Measurements from ENCODE around the gene MATN1.

MATN1 gene

DNA sequence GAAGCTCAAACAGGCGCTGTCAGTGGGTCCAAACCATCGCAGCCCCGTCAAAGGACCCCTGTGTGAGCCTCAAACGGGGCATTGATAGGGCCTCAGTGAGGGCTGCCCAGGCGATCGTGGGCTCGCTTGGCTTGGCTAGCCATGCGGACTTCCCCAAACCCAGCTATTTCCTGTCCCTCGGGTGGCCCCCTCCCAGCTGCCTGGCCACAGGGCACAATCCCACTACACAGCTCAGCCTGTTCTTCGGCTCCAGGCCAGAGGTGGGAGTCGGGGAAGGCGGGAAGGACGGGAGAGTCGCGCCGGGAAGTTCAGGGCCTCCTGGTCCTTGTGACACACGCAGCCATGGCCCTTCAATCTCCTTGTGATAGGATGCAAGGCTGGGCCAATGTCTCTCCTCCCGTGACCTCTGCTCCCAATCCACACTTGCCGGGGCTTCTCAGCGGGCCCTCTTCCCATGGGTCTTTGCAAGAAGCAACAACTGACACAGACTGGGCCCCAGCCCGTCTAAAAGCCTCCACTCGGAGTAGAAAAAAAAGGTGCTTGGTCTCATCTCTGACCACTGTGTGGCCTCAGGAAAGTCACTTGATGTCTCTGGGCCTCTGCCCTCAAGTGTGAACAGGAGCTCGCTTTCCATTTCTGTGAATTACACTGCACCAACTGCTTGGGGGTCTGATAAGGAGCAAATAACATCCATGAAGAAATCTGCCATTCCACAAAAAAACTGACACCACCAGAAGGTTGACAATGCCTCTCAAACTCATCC lies 7.1 kb upstream of the MATN1 start:
- FAIRE-seq = no peak

DNA sequence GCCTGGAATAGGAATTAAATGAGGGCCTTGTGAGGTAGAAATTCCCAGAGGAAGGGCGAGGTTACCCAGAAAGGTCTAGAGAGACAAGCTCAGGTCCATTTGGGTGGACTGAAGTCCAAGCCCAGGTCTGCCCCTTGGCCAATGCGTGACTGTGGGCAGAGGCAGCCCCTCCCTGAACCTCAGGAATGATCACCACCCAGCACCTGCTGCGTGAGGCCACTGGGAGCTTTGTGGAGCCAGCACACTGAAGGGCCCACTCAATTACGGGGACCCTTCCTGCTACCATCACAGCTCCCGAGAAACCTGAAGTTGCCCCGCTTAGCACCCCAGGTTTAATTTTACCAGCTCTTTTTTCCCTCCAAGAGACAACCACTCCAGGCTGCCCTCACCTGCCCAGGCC lies 6.5 kb upstream of the MATN1 start:
- FAIRE-seq = no peak

DNA sequence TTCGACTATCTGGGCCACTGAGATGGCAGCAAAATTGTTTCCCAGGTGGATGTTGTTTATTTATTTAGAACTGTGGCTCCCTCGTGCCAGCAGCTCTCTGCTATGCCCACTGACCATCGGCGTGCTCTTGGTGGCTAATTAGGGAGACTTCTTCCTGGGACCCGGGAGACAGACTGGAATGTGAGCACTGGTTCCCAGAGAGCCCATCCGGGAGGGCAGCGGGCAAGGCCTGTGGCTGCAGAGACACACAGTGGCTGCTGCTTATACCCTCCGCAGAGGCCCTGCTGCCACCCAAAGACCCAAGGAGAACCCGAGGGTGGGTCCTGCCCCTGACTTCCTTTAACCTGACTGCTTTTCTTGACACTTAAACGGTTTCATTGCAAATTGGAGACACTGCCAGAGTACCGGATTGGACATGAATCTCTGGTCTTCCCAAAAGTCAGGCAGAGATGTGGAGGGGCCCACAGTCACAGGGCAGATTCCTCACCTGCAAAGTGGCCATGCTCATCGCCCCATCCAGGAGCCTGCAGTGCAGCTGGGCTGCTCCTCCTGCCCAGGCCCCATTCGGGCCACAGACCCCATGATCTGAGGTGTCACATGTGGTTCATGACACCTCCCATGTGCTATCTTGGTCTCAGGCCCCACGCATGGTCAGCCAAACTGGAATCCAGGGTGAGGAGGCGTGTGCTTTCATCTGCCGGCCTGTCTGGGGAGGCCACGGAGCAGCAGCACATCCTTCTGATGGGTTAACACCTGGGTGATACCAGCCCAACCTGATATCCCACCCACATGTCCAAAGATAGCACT lies 5.7 kb upstream of the MATN1 start:
- FAIRE-seq = no peak

DNA sequence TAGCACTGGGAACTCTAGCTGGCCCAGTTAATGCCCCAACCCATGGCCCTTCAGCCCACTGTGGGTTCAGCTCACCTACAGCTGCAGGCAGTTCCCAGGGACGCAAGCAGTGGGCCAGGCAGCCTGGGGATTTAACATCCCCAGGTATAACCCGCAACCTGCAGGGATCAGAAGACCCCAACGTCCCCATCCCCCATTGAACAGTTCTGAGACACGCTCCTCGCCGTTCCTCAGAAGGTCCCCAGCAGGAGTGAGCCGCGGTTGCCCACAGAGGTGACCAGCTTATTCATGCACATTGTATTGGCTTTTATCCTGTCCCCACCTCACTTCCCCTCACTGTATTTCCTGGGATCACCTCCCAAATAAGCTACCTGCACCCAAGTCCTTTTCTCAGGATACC lies 5.0 kb upstream of the MATN1 start:
- no peak for FAIRE-seq

DNA sequence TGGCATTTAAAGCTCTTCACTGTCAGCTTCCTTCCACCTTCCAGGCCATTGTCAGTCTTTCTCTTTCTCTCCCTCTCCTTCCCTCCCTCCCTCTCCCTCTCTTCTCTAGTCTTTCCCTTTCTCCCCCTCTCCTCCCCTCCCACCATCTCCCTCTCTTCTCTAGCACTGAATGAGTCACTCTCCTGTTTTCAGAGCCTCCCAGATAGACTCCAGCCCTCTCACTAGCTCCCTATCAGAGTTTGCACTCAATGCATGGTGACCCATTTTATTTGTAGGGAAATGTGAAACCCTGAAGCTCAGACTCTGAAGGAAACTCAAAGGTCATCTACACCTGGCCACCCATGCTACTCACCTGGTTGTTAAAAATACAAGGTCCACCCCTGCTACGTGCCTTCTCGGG lies 4.4 kb upstream of the MATN1 start:
- no peak for FAIRE-seq

DNA sequence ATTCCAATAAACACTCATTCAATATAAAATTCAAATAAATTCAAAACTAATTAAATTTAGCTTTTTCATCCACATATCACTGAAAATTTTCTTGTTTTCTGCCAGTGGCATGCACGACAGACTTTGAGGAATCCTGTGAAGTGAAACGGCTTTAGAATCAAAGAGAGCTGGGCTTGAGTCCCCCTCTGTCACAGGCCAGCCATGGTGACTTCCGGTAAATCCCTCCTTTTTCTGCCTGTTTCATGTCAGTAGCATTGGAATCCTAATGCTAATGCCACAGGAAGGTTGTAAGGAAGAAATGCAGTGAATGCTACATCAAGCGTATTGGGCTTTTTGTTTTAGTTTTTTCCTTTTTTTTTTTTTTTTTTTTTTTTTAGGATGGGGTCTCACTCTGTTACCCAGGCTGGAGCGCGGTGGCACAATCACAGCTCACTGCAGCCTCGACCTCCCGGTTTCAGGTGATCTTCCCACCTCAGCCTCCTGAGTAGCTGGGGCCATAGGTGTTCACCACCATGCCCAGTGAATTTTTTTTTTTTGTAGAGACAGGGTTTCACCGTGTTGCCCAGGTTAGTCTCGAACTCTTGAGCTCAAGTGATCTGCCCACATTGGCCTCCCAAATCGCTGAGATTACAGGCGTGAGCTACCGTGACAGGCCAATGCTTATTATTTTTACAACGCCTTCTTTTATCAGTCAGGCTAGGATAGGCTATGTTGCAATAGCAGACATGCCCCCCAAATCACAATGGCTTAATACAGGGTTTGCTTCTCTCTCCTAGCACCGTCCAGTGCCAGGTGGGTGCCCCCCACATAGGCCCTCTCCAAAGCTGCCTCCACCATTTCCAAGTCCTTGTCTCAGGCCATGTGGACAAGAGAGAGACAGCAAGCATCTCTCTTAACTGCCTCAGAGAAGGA lies 3.6 kb upstream of the MATN1 start:
- no peak for FAIRE-seq

DNA sequence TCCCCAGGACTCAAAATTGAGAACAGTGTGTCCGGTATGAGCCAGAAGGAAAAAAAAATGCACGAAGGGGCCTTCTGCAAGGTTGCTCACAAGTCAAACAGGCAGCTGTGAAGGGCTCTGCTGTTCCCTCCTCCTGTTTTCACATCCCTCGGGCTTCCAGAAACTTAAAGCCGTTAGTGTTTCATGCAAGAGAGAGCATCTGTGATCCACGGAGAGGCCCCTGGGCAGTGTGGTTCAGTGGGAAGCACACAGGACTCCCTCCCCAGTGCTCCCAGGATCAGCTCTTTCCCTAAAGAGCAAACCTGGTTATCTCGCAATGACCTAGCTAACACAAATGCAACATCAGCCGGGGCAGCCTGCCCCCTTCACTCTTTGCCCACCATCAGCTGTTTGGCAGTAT lies 2.9 kb upstream of the MATN1 start:
- FAIRE-seq = no peak

DNA sequence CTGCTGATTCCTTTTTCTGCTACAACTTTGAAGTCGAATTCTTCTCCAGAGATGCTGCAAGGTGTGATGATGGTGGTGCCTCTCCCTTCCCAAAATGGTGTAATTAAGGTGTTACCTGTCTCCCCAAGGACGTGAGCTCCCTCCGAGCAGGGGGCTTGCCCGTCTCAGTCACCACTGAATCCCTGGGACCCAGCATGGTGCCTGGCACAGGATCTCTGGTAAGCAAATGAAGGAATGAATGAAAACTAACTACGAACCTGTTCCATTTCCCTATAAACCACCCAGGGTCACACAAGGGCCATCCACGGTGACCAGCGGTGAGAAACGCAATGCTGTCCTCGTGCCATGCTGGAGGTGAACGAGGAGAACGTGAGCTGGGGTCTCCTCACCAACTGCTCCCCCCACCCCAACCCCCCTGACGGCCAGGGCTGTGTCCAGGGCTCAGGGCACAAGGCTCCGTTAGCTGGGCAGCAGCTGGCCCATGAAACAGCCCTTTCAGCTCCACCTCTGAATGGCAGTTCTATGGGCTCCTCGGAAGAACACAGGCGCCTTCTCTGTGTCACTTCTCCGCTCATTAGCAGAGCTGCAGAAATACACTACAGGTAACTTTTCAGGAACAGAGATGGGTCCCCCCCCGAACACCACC lies 2.2 kb upstream of the MATN1 start:
- FAIRE-seq = no peak

DNA sequence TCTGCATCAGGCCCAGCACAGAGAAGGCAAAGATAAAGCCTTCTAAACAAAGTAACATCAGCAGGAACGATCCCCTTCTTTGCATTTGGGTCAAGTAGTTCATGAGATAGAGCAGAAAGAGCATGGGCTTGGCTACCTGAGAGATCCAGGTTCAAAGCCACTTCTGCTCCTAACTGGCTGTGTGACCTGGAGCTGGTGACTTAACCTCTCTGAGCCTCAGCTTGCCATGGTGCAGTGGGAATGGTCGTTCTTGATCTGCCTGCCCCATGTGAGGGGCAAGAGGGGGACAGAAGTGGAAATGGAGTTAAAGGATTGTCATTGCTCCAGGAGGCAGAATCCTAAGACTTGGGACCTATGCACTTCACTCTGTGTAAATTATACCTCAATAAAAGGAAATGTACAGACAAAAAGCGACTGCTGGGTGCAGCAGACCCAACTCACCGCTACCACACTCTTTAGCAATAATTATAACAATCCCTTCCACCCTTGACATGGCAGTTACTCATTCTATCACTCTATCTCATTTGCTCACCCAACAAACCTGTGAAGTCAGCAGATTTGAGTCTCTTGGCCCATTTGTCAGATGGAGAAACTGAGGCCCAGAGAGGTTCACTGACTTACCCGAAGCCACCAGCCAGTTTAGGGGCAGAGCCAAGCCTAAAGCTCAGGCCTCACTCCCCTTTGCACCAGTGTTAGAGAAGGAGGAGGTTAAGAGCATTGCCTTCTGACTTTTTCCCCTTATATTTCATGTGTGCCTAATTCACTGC lies 1.5 kb upstream of the MATN1 start:
- no peak for FAIRE-seq

DNA sequence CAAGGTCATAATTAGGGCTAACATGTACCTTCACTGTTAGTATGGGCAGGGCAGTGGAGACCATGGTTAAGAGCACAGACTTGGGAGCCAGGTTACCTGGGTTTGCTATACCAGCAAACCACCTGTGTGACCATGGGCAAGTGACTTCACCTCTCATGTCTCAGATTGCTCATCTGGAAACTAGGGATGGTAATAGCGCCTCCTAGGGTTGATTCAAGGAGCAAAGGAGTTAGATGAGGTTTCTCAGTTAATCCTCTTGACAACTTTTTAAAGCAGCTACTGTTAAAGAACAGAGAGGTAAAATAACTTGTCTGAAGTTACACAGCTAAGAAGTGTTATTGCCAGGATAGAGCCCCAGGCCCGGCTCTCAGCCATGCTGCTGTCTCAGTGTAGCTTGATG lies 790 bp upstream of the MATN1 start:
- FAIRE-seq = no peak

DNA sequence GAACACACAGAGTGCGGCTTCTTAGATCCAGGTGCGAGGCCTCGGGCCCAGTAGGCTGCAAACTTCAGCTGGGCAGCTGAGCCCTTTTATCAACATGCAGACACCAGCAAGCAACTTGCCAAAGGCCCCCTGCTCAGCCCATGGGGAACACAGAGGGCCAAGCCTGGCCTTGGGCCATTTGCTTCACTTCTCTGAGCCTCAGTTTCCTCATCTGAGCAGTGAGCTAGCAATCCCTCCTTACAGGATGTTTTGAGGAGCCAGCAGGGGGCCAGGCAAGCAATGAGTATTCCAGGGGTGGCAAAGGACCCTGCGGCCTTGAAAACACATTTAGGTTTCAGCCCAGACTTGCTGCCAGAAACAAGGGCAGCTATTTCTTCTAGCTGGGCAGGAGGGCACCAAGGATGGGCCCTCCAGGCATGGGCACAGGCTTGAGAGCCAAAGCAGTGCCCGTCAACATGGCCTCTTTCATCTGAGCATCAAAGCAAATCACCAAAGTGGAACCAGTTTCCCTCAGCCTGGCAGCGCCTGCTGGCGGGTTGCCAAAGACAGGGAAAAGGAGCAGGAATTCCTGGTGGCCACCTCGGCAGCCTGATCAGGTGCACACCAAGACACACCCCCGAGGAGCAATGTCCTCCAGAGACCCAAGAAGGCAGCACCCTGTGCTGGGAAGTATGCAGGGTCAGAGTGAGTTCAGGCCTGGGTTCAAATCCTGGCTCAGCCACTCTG lies 1.4 kb downstream of the MATN1 start:
- no peak for FAIRE-seq

DNA sequence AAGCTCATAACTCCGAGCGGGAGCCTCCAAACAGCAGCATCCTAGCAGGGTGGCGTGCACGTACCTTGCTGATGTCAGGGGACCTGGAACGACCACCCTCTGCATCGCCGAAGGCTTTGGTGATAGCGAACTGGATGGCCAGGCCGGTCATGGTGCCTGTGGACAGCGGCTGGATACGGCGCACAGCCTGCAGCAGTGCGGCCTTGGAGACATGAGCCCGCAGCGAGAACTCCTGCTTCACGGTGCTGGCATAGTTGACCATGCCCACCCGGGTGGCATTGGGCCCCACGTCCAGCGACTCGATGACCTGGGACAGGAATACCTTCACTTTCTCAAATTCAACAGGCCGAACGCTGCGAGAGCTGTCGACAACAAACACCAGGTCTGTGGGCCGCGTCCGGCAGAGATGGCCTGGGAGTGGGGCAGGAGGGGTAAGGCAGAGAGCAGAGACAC lies 2.0 kb downstream of the MATN1 start:
- no peak for FAIRE-seq

DNA sequence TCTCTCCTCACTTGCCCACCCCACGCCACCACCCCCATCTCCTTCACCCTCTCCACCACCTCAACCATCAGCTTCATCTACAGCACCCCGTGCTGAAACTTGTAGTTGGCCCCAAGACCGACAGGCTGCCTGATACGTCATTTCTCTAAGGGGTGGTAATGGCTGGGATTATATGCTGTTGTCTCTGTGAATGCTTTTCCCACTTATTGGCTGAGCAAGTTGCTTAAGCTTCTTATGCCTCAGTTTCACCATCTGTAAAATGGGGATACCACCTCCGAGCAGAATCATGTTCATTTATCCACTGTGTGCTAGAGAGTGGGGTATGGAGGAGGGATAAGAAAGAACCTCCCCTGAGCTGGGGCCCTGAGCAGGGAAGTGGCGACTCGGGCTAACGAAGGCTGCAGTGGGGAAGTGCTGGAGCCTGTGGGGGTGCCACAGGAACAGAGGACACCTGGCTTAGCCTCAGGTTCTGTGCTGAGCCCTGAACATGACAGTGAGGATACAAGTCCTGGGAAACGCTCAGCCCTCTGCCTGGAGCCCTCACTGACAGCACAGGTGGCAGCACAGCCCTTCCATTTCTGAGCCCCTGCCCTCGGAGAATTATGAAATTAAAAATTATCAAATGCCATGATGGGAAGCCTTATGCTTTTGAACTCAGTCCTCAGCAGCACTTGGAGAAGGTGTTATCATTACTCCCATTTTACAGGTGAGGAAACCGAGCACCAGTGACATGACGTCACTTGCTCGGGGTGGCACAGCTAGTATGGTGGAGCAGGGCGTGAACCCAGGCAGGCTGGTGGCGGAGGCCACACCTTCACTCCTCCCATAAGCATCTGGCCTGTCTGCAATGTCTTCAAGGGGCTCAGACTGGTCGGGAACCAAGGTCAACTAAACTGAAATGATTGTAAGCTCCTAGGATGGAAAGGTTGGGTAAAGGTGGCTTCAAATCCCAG lies 2.8 kb downstream of the MATN1 start:
- no peak for FAIRE-seq

DNA sequence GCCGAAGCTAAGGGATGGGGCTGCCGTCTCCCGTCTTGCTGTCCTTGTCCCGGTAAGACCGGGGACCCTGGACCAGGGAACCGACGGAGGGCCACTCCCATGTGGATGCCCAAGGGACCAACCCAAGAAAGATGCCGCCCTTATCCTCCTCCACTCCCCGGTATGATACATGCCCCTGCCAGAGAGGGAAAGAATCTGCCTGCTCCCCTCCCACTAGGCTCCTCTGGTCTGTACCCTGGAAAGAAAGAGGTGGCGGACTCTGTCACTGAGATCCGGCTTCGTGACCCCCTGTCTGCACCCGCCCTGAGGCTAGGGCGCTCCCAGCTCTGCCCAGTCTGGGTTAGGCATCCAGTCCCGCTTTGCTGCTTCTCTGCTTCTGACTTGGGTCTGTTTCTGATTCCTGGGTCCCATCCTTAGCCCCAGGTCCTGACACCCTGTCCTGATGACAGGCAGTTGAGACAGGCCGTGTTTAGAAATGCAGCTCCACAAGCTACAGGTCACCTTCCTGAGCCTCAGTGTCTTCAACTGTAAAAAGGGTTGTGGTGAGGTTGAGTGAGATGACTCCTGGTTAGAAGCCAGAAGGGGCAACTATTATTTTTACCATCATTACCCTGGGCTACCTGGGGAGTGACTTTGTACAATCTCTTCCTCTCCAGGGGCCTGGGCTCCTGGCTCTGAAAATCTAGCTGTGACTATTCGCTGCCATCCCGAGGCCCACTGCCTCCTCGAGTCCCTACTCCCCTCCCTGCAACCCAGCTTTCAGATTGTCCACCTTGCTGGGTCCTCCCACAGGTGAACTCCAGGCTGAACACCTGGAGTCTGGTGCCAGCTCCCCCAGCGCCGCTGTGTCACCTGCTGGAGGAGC lies 3.7 kb downstream of the MATN1 start:
- no peak for FAIRE-seq

DNA sequence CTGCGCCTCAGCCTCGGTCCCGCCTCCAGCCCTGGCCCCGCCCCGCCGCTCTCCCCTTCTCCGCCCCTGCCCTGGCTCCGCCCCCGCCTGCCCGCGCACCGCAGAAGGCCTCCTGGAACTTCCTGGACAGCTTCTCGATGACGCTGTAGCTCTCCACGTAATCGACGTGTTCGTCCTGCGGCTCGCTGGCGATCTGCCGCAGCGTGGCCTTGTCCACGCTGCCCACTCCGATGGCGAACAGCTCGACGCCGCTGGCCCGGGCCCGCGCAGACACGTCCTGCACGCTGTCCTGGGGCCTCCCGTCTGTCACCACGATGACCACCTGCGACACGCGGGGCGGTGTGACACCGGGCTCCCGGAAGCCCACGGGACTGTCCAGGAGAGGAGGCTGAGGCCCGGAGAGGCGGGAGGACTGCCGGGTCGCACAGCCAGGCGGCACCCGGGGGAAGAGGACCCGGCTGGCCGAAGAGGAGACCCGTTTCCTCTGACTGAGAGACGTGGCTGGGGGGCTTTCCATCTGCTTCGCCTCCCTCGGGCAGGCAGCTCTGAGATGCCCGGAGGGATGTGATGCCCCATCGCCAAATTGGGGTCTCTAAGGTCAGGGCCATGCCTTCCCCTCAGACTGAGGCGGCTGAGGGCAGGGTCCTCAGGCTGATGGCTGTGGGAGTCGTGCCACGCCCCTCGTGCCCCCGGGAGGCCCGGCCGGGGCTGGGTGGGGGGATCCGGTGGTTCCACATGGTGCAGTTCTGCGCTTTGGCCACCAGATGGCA lies 4.6 kb downstream of the MATN1 start:
- FAIRE-seq = no peak

DNA sequence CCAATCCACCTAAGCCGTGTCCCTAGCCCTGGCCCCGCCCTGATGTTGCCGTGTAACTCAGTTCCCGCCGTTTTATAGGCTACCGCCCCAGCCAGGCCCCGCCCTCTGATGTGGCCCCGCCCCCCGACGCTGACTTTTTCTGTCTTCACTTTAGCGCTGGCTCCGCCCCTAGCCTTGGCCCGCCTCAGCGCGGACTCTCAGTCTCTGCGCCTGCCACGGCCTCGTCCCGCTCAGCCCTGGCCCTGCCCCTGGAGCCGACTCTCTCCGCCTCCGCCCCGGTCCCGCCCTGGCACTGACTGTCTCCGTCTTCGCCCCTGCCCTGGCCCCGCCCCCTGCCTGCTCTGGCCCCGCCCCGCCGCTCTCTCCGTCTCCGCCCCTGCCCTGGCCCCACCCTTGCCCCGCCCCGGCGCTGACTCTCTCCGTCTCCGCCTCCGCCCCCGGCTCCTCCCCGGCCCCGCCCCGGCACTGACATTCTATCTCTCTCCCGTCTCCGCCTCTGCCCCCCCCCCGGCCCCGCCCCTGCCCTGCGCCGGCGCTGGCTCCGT lies 5.2 kb downstream of the MATN1 start:
- FAIRE-seq = no peak

DNA sequence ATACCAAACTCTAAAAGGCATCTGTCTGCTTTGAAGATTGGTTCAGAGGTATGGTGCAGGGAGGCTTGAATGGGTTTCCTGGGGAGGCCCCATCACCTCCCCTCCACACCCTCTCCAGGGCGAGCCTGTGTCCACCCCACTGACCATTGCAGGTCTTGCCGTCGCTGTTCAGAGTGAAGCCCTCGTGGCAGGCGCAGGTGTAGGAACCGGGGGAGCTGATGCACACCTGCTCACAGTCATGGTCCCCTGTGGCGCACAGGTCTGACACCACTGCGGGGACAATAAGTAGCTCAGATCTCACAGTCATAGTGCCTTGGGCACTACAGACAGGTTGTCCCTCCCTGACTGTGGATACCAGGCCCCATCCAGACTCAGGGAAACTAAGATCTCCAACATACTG lies 6.7 kb downstream of the MATN1 start:
- no peak for FAIRE-seq

DNA sequence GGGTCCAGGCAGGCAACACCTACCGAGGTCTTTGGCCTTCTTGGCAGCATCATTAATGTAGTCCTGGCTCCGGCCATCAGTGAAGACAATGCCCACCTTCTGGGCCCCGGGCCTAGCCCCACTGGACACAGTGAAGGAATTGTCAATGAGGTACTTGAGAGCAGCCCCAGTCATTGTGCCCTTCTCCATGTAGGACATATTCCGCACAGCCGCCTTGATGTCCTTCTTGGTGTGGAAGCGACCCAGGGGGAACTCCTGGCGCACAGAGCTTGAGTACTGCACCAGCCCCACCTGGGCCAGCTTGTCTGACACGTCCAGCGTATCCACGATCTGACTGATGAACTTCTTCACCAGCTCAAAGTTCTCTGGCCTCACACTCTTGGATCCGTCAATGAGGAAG lies 7.5 kb downstream of the MATN1 start:
- no peak for FAIRE-seq
